Heart right ventricle (tissue), 16 donors: Measurements from ENCODE around the gene CDKAL1. TPM values are rescaled to one million over a fixed set of nuclear protein-coding genes. Genes with fewer than 3 reads are reported as not detected.

ENCODE experiments used
- ATAC-seq, 8 donors: fragments of 200-7000 bp; cut with Tn5 transposase; one replicate each; pipeline ENCODE4 v1.9.1; 2020; ENCODE audit warnings: mild to moderate bottlenecking in 8 of 8, moderate library complexity in 8 of 8, moderate number of reproducible peaks in 1 of 8
- DNase-seq, 2 donors: peaks; one replicate each; pipeline ENCODE4 v3.0.0-alpha.2; 2020
- H3K27ac ChIP-seq, 10 donors: fragments of 200-600 bp; sonication (generic) in 2 of 10; one replicate each; pipeline versions ENCODE4 v1.5.0 to v1.8.0; 2020 to 2022; ENCODE audit warnings: mild to moderate bottlenecking in 3 of 10
- H3K27me3 ChIP-seq, 7 donors: fragments of 200-600 bp; one replicate each; pipeline ENCODE4 v1.8.0; 2021 to 2022; ENCODE audit warnings: mild to moderate bottlenecking in 2 of 7
- H3K36me3 ChIP-seq, 9 donors: fragments of 200-600 bp; sonication (generic) in 1 of 9; one replicate each; pipeline versions ENCODE4 v1.5.0 to v1.8.0; 2020 to 2022; ENCODE audit warnings: mild to moderate bottlenecking in 2 of 9
- H3K4me1 ChIP-seq, 9 donors: fragments of 200-600 bp; sonication (generic) in 1 of 9; one replicate each; pipeline versions ENCODE4 v1.5.0 to v1.8.0; 2020 to 2022; ENCODE audit warnings: mild to moderate bottlenecking in 4 of 9
- H3K4me3 ChIP-seq, 10 donors: fragments of 200-600 bp; sonication (generic) in 2 of 10; one replicate each; pipeline versions ENCODE4 v1.5.0 to v1.8.0; 2020 to 2022; ENCODE audit warnings: mild to moderate bottlenecking in 7 of 10, moderate library complexity in 2 of 10
- H3K9me3 ChIP-seq, 11 donors: fragments of 200-600 bp in 10 of 11; sonication (generic) in 2 of 11; one replicate each; pipeline versions ENCODE4 v1.5.0 to v1.8.0; 2013 to 2022; ENCODE audit warnings: mild to moderate bottlenecking in 2 of 11, control low read depth in 1 of 11, moderate library complexity in 1 of 11
- CTCF ChIP-seq, 9 donors: fragments of 200-600 bp; sonication (generic) in 2 of 9; IDR thresholded peaks; one replicate each; pipeline versions ENCODE4 v1.5.0 to v1.8.0; 2021 to 2022; ENCODE audit warnings: antibody characterized with exemption in 9 of 9, mild to moderate bottlenecking in 5 of 9, moderate library complexity in 1 of 9
- WGBS, 2 donors: extraction: QIAGEN DNeasy Blood & Tissue Kit; methylation state at CpG; one replicate each; pipeline ENCODE4 v1.1.7; 2013; ENCODE audit warnings: inconsistent platforms in 1 of 2; 5-methylcytosine and 5-hydroxymethylcytosine counted together
- intact Hi-C, 10 donors: fragments of 100-400 bp; cut with DNase I; formaldehyde crosslinking; loops; one replicate each; pipeline versions ENCODE4 v1.11.1 to v1.14.2; 2022
- polyA plus RNA-seq, 2 donors: library from polyadenylated mRNA; stranded (reverse); fragments of 200-250 nt; gene quantifications; one replicate each; pipeline ENCODE4 v1.2.3, GENCODE V29; 2013
- total RNA-seq, 10 donors: library from RNA; stranded (reverse); fragmentation: NEBNext Ultra II Directional in 3 of 10; extraction: Animal tissue kit (Norgen Biotek cat#: 25700) in 3 of 10; gene quantifications; one replicate each; pipeline versions ENCODE4 v1.2.1 to v1.2.4, GENCODE V29; 2021 to 2023
- donor health status: Arrhythmogenic right ventricular cardiomyopathy.
- donor health status: ischemic (EF 13 %, LVEDD 7.1; RV severe dilation, severe dysfunction).
- donor health status: healthy with polysubstance abuse.
- donor health status: DM: no; HTN: yes; CAD: no.
- donor health status: DM: no; HTN: no; CAD: no.
- donor health status: ischemic (EF 25% LVEDD 6.9; RV normal size, moderate dysfunction).
- donor health status: ischemic (EF 25% LVEDD 5.7; RV mildly dilated, moderate dysfunction).
- donor health status: healthy.
- donor health status: DM: yes; HTN: yes; CAD: no.
- donor health status: Ischemic cardiomyopathy.
- donor health status: ischemic (EF 35%, LVEDD 5.7; RV mildly dilated, moderate dysfunction).
- donor health status: nonischemic (EF 11% LVEDD 7.7; RV severe dilation, severe dysfunction).
- donor health status: DM: yes; HTN: yes; CAD: no.
- donor health status: PGD.
- donor health status: ischemic (EF 29% LVEDD 5.4; RV normal size, mild dysfunction).
- donor health status: nonischemic (EF 23%, LVEDD 6.1; RV moderate dilation, normal function).

The CDKAL1 gene
- total and polyA plus RNA-seq, 12 donors, result 3.2 to 14.0 (median 10.6) TPM

- intact Hi-C loops, result no loop called here
- H3K27me3 ChIP-seq, result no peaks in the 10 kb centered on the region
- no peak for DNase-seq
- ATAC-seq, result peak in 5 of 8 donors; percentile 29 to 76 (median 46)
- no peak for TF ChIP-seq CTCF (IDR thresholded peaks at IDR 0.05)
- H3K4me3 ChIP-seq, result no peak overlapping the region
- WGBS, 2 donors, result 37 to 61% methylated on average over 1 of the region's 1 CpG
- no peaks in the 10 kb centered on the region for H3K36me3 ChIP-seq
- H3K27ac ChIP-seq, result no peak overlapping the region
- peaks cover 0 to 12% (median 3%) of the 10 kb centered on the region in 9 donors for H3K4me1 ChIP-seq
- peaks cover 0 to 17% (median 0%) of the 10 kb centered on the region in 11 donors for H3K9me3 ChIP-seq
Measured at GRCh38 chr6:21024616-21025015, 490.4 kb downstream of the CDKAL1 start.

GRCh38 chr6:21026576-21027273 lies 492.5 kb downstream of the CDKAL1 start:
- ATAC-seq, result no peak

GRCh38 chr6:21027507-21027906 lies 493.2 kb downstream of the CDKAL1 start:
- Histone ChIP-seq H3K27me3 (no peaks in the 10 kb centered on the region), H3K9me3 (peaks cover 0 to 14% (median 0%) of the 10 kb centered on the region in 11 donors), H3K4me1 (peaks cover 0 to 12% (median 3%) of the 10 kb centered on the region in 9 donors), H3K4me3 (no peak overlapping the region), H3K27ac (no peak overlapping the region), H3K36me3 (no peaks in the 10 kb centered on the region)
- TF ChIP-seq CTCF (IDR thresholded peaks at IDR 0.05), result no peak
- ATAC-seq, result no peak
- DNase-seq, result no peak
- intact Hi-C loops, result no loop called here
- WGBS, 2 donors, result 88 to 90% methylated on average over 2 of the region's 2 CpGs

More at GRCh38 chr6:21026576-21027273, 492.5 kb downstream of the CDKAL1 start:
- Histone ChIP-seq H3K36me3 (no peaks in the 10 kb centered on the region), H3K27me3 (no peaks in the 10 kb centered on the region), H3K27ac (no peak overlapping the region), H3K9me3 (peaks cover 0 to 17% (median 0%) of the 10 kb centered on the region in 11 donors), H3K4me1 (peaks cover 0 to 12% (median 3%) of the 10 kb centered on the region in 9 donors), H3K4me3 (no peak overlapping the region)
- intact Hi-C loops, result no loop called here
- WGBS, 2 donors, result 93 to 99% methylated on average over 3 of the region's 3 CpGs
- no peak for DNase-seq
- TF ChIP-seq CTCF (IDR thresholded peaks at IDR 0.05), result no peak

GRCh38 chr6:21031182-21031581 lies 496.9 kb downstream of the CDKAL1 start:
- DNase-seq, result no peak
- 95 to 96% methylated on average over 5 of the region's 5 CpGs for WGBS, 2 donors

More at GRCh38 chr6:21031182-21031581, 496.9 kb downstream of the CDKAL1 start:
- no peak overlapping the region for H3K4me3 ChIP-seq
- no peaks in the 10 kb centered on the region for H3K27me3 ChIP-seq
- no peak for ATAC-seq
- peaks cover 0 to 6% (median 0%) of the 10 kb centered on the region in 11 donors for H3K9me3 ChIP-seq
- H3K27ac ChIP-seq, result no peak overlapping the region
- no peak for TF ChIP-seq CTCF (IDR thresholded peaks at IDR 0.05)
- H3K4me1 ChIP-seq, result no peaks in the 10 kb centered on the region
- no peaks in the 10 kb centered on the region for H3K36me3 ChIP-seq
- intact Hi-C loops, result no loop called here
